GM21526 (cell line): ENCODE data around the gene TNFAIP2.

Experiments used
- ATAC-seq: cut with Tn5 transposase; IDR thresholded peaks from one replicate; pipeline ENCODE4 v1.9.1; 2021; ENCODE audit warnings: moderate library complexity; ENCODE audit not compliant: unreplicated experiment, low FRiP score

Gene TNFAIP2

GRCh38 chr14:103133210-103134140, 10.2 kb downstream of the TNFAIP2 start:
- ATAC-seq, result no peak

DNA sequence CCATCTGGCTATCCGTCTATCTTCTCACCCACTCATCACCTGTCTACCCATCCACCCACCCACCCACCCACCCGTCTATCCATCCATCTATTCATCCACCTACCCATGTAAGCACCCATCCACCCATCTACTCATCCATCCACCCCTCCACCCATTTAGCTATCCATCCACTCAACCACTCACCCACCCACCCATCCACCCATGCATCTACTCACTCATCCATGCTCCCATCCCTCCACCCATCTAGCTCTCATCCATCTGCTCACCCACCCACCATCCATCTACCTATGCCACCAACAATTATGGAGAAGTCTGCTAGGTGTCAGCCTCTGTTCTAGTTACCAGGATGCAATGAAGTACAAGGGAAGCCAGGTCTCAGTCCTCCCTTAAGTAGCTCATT, 11.1 kb downstream of the TNFAIP2 start:
- no peak for ATAC-seq

- no peak for ATAC-seq
Measured at GRCh38 chr14:103134919-103135318, 11.7 kb downstream of the TNFAIP2 start.

- ATAC-seq, result no peak
Measured at GRCh38 chr14:103135333-103136260, 12.3 kb downstream of the TNFAIP2 start.

GRCh38 chr14:103136388-103137271, 13.4 kb downstream of the TNFAIP2 start:
- no peak for ATAC-seq

GRCh38 chr14:103137689-103138300, 14.5 kb downstream of the TNFAIP2 start:
- no peak for ATAC-seq

DNA sequence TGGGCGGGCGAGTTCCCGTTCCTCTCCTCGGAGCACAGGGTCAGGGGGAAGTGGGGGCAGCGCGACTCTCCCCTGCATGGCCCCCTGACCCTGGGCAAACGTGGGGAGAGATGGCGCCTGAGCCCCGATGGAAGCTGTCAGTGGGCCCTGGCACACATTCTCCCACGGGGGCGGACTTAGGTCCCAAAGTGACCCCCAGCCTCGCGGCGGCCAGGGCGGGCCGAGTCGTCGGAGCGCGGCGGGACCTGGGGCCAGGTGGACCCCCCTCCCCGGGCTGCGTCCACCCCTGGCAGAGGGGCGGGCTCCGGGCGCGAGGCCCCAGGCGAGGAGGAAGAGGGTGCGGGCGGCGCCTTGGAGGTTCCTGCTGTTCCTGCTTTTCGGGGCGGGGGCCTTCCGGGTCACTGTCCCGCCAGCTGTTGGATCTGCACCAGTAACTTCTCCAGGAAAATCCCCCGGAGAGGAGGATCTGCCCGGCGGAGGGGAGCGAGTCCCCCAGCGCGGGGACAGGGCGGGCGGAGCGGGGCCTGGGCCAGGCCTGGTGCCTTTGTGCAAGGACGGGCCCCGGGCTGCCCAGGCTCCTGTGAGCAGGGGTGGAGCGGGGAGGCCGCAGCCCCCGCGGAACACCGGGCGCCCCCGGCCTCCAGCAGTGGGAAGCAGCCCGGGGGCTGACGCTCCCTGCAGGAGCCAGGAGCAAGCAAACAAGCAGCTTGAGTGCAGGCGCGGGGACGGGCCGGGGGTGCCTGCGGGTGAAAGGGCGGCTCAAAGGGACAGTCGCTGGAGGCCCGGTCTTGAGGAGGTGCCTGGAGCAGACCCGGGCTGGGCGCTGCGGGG, 15.3 kb downstream of the TNFAIP2 start:
- no peak for ATAC-seq

GRCh38 chr14:103139132-103140025, 16.1 kb downstream of the TNFAIP2 start:
- no peak for ATAC-seq

GRCh38 chr14:103140316-103141109, 17.3 kb downstream of the TNFAIP2 start:
- ATAC-seq, result no peak

DNA sequence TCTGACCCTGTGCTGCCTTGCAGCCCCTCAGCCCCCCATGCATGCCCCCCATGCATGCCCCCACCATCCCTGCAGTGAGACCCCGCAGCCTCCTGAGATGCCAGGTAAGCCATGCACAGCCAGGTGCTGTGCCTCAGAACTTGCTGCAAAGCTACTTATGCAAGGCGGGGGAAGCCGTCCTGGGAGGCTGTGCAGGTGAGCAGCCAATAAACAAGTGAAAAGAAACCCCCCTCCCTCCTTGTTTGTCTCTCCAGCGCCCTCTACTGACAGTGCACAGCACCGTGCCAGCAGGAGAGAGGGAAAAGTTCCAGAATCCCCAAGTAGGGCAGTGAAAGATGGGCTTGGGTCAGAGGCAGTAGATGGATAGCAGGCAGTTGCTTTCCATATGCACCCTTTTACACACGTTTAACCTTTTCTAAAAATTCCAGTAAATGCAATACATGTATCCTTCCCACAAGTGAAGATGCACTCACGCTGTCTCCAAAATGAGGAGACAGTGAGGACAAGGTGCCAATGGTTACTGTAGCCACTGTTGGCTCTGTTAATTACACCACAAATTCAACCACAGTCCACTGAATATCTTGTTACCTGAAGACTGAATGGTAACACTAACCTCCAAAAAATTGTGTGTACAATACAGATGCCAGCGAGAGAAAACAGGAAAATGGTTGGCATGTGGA, 18.0 kb downstream of the TNFAIP2 start:
- no peak for ATAC-seq

GRCh38 chr14:103142026-103142425, 18.8 kb downstream of the TNFAIP2 start:
- ATAC-seq, result no peak

GRCh38 chr14:103142721-103143302, 19.6 kb downstream of the TNFAIP2 start:
- no peak for ATAC-seq

GRCh38 chr14:103143506-103143905, 20.2 kb downstream of the TNFAIP2 start:
- no peak for ATAC-seq

GRCh38 chr14:103144085-103144484, 20.8 kb downstream of the TNFAIP2 start:
- ATAC-seq, result no peak

- no peak for ATAC-seq
Measured at GRCh38 chr14:103146141-103146709, 23.0 kb downstream of the TNFAIP2 start.
